ENCODE results near the gene PHAF1.

DNA sequence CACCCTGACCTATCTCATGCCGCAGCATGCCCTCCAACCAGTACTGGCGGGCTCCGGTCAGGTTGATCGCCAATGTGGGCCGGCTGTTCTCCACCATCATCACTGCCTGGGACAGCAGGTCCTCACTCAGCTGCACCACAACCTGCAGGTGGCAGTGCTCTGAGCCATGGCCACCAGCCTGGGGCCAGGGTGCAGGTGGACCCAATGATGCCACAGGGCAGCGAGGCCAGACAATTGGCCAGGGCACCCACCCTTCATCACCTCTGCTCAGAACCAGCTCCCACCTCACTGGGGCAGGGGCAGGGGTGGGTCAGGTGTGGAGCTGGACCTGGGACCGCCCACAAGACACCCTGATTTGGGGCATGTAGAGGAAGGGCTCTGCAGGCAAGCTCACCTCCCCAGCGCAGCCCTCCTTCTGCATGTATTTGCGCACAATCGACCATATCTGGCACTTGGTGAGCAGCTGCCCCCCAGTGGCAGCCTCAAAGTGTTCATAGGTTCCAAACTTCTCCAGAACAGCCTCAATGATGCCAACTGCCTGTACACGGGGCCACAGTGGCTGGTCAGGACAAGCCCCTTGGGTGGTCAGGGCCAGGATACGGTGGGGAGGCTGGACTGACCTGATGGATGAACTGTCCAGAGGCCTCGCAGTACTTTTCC lies 69.8 kb downstream of the PHAF1 start:
- TF ChIP-seq, protein P1, sequence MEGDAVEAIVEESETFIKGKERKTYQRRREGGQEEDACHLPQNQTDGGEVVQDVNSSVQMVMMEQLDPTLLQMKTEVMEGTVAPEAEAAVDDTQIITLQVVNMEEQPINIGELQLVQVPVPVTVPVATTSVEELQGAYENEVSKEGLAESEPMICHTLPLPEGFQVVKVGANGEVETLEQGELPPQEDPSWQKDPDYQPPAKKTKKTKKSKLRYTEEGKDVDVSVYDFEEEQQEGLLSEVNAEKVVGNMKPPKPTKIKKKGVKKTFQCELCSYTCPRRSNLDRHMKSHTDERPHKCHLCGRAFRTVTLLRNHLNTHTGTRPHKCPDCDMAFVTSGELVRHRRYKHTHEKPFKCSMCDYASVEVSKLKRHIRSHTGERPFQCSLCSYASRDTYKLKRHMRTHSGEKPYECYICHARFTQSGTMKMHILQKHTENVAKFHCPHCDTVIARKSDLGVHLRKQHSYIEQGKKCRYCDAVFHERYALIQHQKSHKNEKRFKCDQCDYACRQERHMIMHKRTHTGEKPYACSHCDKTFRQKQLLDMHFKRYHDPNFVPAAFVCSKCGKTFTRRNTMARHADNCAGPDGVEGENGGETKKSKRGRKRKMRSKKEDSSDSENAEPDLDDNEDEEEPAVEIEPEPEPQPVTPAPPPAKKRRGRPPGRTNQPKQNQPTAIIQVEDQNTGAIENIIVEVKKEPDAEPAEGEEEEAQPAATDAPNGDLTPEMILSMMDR (IDR thresholded peaks at IDR 0.05), result peak in 1 of 2 donors; percentile 13
- no peak for TF ChIP-seq POLR2A (IDR thresholded peaks at IDR 0.05)
